Measurements from ENCODE around the gene CCDC159. TPM values are rescaled to one million over a fixed set of nuclear protein-coding genes. Genes with fewer than 3 reads are reported as not detected.
A peak's percentile ranks its signal among the peaks of the same experiment; 100 is the strongest.

The CCDC159 gene
- total RNA-seq, 4 donors from 2014 or later: 1.2 to 46.2 (median 16.4) TPM

GRCh38 chr19:11382898-11383705 is 36.8 kb downstream of the CCDC159 start:
- H3K9me3 ChIP-seq: no peaks in the 10 kb centered on the region
- no peak for DNase-seq
- no peaks in the 10 kb centered on the region for H3K36me3 ChIP-seq
- no peak overlapping the region for H3K27ac ChIP-seq
- TF ChIP-seq POLR2A (IDR thresholded peaks at IDR 0.05) (no peak), CTCF (IDR thresholded peaks at IDR 0.05) (peak in 3 of 4 experiments; percentile 20 to 43 (median 36))
- intact Hi-C loops (cut with DNase I; ENCODE audit: low total_unique reads): no loop called here
- H3K4me1 ChIP-seq: peaks cover 0 to 19% of the 10 kb centered on the region in 2 donors
- peak overlapping the region in 1 of 2 donors; percentile 2 for H3K4me3 ChIP-seq
- peaks cover 15 to 19% of the 10 kb centered on the region in 2 donors for H3K27me3 ChIP-seq

GRCh38 chr19:11383706-11384048 is 37.4 kb downstream of the CCDC159 start:
- Histone ChIP-seq H3K9me3 (no peaks in the 10 kb centered on the region), H3K4me1 (peaks cover 0 to 19% of the 10 kb centered on the region in 2 donors), H3K4me3 (no peak overlapping the region), H3K27me3 (peaks cover 15 to 19% of the 10 kb centered on the region in 2 donors), H3K27ac (no peak overlapping the region), H3K36me3 (no peaks in the 10 kb centered on the region)
- DNase-seq: no peak
- intact Hi-C loops (cut with DNase I; ENCODE audit: low total_unique reads): no loop called here
- no peak for TF ChIP-seq CTCF (IDR thresholded peaks at IDR 0.05)

GRCh38 chr19:11384778-11385129 is 38.4 kb downstream of the CCDC159 start:
- no peaks in the 10 kb centered on the region for H3K9me3 ChIP-seq
- no peak overlapping the region for H3K27ac ChIP-seq
- no peak overlapping the region for H3K4me3 ChIP-seq
- intact Hi-C loops (cut with DNase I; ENCODE audit: low total_unique reads): no loop called here
- no peak for DNase-seq
- peaks cover 0 to 19% of the 10 kb centered on the region in 2 donors for H3K4me1 ChIP-seq
- peaks cover 15 to 19% of the 10 kb centered on the region in 2 donors for H3K27me3 ChIP-seq
- TF ChIP-seq CTCF (IDR thresholded peaks at IDR 0.05) (no peak), POLR2A (IDR thresholded peaks at IDR 0.05) (no peak)
- no peaks in the 10 kb centered on the region for H3K36me3 ChIP-seq

- no peak for DNase-seq
- TF ChIP-seq POLR2A (IDR thresholded peaks at IDR 0.05): no peak
- no peak for TF ChIP-seq CTCF (IDR thresholded peaks at IDR 0.05)
- Histone ChIP-seq H3K27ac (no peak overlapping the region), H3K27me3 (peaks cover 12 to 13% of the 10 kb centered on the region in 2 donors), H3K4me3 (no peak overlapping the region), H3K9me3 (no peaks in the 10 kb centered on the region), H3K36me3 (no peaks in the 10 kb centered on the region), H3K4me1 (peaks cover 0 to 13% of the 10 kb centered on the region in 2 donors)
- intact Hi-C loops (cut with DNase I; ENCODE audit: low total_unique reads): no loop called here
These were observed 41.1 kb downstream of the CCDC159 start for GRCh38 chr19:11387162-11388034.

- Histone ChIP-seq H3K27ac (no peak overlapping the region), H3K36me3 (no peaks in the 10 kb centered on the region), H3K4me3 (no peak overlapping the region), H3K27me3 (no peaks in the 10 kb centered on the region), H3K9me3 (no peaks in the 10 kb centered on the region), H3K4me1 (no peaks in the 10 kb centered on the region)
- TF ChIP-seq CTCF (IDR thresholded peaks at IDR 0.05): no peak
- intact Hi-C loops (cut with DNase I; ENCODE audit: low total_unique reads): no loop called here
- DNase-seq: no peak
These were observed 44.0 kb downstream of the CCDC159 start for GRCh38 chr19:11390359-11390758.
